ENCODE results near the gene PCA3.
A peak's percentile ranks its signal among the peaks of the same experiment; 100 is the strongest.

DNA sequence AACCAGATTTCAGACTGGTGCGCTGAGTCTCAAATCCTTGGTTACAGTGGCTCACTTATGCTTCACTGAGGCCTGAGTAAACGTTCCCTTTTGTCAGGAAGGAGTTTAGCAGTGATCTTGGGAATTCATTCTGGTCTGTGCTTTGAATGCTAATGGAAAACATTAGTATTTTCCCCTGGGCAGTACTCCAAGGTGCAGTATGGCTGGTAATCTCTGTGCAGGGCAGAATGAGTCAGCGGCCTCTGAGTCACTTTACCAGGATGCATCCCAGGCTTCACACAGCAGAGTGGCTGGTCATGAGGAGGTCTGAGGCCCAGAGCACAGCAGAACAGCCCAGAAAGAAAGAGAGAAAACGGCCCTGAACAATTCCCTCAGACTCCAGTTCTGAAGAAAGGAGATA, 54.0 kb downstream of the PCA3 start:
- TF ChIP-seq CTCF (IDR thresholded peaks at IDR 0.05 in 2 of 3, conservative IDR thresholded peaks at IDR 0.05 in 1 of 3; ENCODE audit: borderline replicate concordance in 1 of 3, insufficient read depth in 1 of 3, low read depth in 2 of 3, low read length in 2 of 3) (no peak), MAX (IDR thresholded peaks at IDR 0.05) (peak; percentile 59), CEBPB (IDR thresholded peaks at IDR 0.05; ENCODE audit: low read depth) (no peak), SP1 (IDR thresholded peaks at IDR 0.05; ENCODE audit: low read depth) (peak; percentile 93), EGR1 (IDR thresholded peaks at IDR 0.05; ENCODE audit: low read depth) (peak; percentile 47; the same call in 1 of the 2 replicates), POLR2A (IDR thresholded peaks at IDR 0.05; ENCODE audit: borderline replicate concordance, extremely low read depth, insufficient read depth, insufficient read length) (no peak), JUND (IDR thresholded peaks at IDR 0.05) (peak; percentile 99), POLR2AphosphoS5 (IDR thresholded peaks at IDR 0.05; ENCODE audit: low read depth, low read length) (peak; percentile 56; the same call in 1 of the 2 replicates), SIN3A (IDR thresholded peaks at IDR 0.05; ENCODE audit: low read depth) (no peak), EZH2 (IDR thresholded peaks at IDR 0.05) (no peak), ZBTB33 (IDR thresholded peaks at IDR 0.05; ENCODE audit: extremely low read depth, insufficient replicate concordance, low read length) (no peak), ZFX (IDR thresholded peaks at IDR 0.05) (no peak), RAD21 (IDR thresholded peaks at IDR 0.05; ENCODE audit: low read depth) (no peak)
